Ascending aorta (tissue), 2 donors: ENCODE data around the gene APOF. TPM values are rescaled to one million over a fixed set of nuclear protein-coding genes. Genes with fewer than 3 reads are reported as not detected.
"Not testable (repeated sequence)": the region's sequence is repeated elsewhere in the genome, so short reads cannot be mapped to it uniquely, and the experiment has no call there.

Source experiments
- DNase-seq, 2 donors: peaks; one replicate each; pipeline ENCODE4 v3.0.0-alpha.2; 2019; ENCODE audit warnings: low spot score in 2 of 2
- H3K27ac ChIP-seq, 2 donors: fragments of 200-600 bp; sonication (generic); one replicate each; pipeline ENCODE4 v1.5.1; 2016 to 2017; ENCODE audit warnings: mild to moderate bottlenecking in 1 of 2
- H3K27me3 ChIP-seq: fragments of 200-600 bp; sonication (generic); one replicate; pipeline ENCODE4 v1.5.1; 2017
- H3K36me3 ChIP-seq, 2 donors: fragments of 200-600 bp; sonication (generic); one replicate each; pipeline ENCODE4 v1.5.1; 2016
- H3K4me1 ChIP-seq, 2 donors: fragments of 200-600 bp; sonication (generic); one replicate each; pipeline ENCODE4 v1.5.1; 2016 to 2017; ENCODE audit warnings: mild to moderate bottlenecking in 1 of 2
- H3K4me3 ChIP-seq, 2 donors: fragments of 200-600 bp; sonication (generic); one replicate each; pipeline ENCODE4 v1.5.1; 2016 to 2017; ENCODE audit warnings: mild to moderate bottlenecking in 1 of 2
- H3K9me3 ChIP-seq, 2 donors: fragments of 200-600 bp; sonication (generic); one replicate each; pipeline ENCODE4 v1.5.1; 2016
- intact Hi-C: fragments of 100-400 bp; cut with DNase I; formaldehyde crosslinking; loops from one replicate; pipeline ENCODE4 v1.15.1; 2023
- total RNA-seq: library from RNA; depleted of rRNA; stranded (reverse); fragments of >200 nt; gene quantifications from one replicate; pipeline ENCODE4 v1.1.0, GENCODE V29; 2016
- TF ChIP-seq, protein P1 (sequence below), 3 experiments: fragments of 200-600 bp in 2 of 3; fragments of 450-650 bp in 1 of 3; sonication (generic) in 2 of 3; IDR thresholded peaks; one replicate each; pipeline ENCODE4 v1.5.1; 2016 to 2019; ENCODE audit warnings: antibody characterized with exemption in 3 of 3, mild to moderate bottlenecking in 1 of 3, moderate library complexity in 1 of 3

The APOF gene
- total RNA-seq, 1 donor from 2014 or later: not detected

DNA sequence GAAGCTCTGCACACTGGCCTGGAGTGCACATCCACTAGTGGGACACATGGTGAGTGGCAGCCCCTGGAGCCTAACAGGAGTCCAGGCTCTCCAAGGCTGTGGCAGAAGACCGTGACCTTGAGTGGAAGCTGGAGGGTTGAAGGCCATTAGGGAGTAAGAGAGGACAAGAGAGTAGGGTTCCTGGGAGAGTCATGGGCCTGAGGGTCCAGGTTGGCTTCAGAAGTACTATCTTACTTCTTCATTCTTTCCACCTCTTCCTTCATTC lies 23.6 kb downstream of the APOF start:
- no peak for DNase-seq
- Histone ChIP-seq H3K27ac (no peak overlapping the region), H3K27me3 (no peaks in the 10 kb centered on the region), H3K36me3 (peaks cover 11 to 27% of the 10 kb centered on the region in 2 donors), H3K4me1 (peaks cover 0 to 3% of the 10 kb centered on the region in 2 donors), H3K4me3 (no peak overlapping the region), H3K9me3 (no peaks in the 10 kb centered on the region)
- intact Hi-C loops: no loop called here
- TF ChIP-seq, protein P1, sequence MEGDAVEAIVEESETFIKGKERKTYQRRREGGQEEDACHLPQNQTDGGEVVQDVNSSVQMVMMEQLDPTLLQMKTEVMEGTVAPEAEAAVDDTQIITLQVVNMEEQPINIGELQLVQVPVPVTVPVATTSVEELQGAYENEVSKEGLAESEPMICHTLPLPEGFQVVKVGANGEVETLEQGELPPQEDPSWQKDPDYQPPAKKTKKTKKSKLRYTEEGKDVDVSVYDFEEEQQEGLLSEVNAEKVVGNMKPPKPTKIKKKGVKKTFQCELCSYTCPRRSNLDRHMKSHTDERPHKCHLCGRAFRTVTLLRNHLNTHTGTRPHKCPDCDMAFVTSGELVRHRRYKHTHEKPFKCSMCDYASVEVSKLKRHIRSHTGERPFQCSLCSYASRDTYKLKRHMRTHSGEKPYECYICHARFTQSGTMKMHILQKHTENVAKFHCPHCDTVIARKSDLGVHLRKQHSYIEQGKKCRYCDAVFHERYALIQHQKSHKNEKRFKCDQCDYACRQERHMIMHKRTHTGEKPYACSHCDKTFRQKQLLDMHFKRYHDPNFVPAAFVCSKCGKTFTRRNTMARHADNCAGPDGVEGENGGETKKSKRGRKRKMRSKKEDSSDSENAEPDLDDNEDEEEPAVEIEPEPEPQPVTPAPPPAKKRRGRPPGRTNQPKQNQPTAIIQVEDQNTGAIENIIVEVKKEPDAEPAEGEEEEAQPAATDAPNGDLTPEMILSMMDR (IDR thresholded peaks at IDR 0.05): no peak

DNA sequence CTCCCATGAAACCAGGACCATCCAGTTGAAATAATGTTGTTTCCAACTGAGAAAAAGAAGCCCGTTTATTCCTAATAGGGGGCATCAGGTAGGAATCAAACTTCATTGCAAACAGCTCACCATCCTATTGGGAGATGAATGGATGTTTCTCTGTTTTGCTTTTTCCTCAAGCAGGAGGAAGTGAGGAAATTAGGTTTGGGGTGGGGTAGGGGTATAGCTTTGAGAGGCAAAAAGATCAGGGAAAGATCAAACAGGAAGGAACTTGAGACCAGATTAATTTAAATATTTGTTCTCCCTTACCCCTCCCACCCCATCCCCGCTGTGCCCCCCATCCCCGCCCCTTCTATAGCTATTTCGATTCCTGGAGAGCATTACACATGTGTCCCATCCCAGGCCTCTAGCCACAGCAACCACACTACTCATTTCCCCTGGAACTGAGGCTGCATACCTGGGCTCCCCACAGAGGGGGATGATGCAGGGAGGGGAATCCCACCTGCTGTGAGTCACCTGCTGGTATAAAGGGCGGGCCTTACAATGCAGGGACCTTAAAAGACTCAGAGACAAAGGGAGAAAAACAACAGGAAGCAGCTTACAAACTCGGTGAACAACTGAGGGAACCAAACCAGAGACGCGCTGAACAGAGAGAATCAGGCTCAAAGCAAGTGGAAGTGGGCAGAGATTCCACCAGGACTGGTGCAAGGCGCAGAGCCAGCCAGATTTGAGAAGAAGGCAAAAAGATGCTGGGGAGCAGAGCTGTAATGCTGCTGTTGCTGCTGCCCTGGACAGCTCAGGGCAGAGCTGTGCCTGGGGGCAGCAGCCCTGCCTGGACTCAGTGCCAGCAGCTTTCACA lies 24.1 kb downstream of the APOF start, which contains the start of gene IL23A:
TSS of gene IL23A (plus strand) at position 577 of the 850 bp plus-strand sequence. CDS start at position 738, 161 bp downstream.
- intact Hi-C loops: no loop called here
- H3K36me3 ChIP-seq: peaks cover 5 to 22% of the 10 kb centered on the region in 2 donors
- TF ChIP-seq, protein P1 (IDR thresholded peaks at IDR 0.05): no peak
- DNase-seq: no peak
- peaks cover 0 to 3% of the 10 kb centered on the region in 2 donors for H3K4me1 ChIP-seq
- H3K4me3 ChIP-seq: no peak within 1 kb of the TSS
- H3K9me3 ChIP-seq: no peaks in the 10 kb centered on the region
- no peaks in the 10 kb centered on the region for H3K27me3 ChIP-seq
- H3K27ac ChIP-seq: no peak within 1 kb of the TSS

DNA sequence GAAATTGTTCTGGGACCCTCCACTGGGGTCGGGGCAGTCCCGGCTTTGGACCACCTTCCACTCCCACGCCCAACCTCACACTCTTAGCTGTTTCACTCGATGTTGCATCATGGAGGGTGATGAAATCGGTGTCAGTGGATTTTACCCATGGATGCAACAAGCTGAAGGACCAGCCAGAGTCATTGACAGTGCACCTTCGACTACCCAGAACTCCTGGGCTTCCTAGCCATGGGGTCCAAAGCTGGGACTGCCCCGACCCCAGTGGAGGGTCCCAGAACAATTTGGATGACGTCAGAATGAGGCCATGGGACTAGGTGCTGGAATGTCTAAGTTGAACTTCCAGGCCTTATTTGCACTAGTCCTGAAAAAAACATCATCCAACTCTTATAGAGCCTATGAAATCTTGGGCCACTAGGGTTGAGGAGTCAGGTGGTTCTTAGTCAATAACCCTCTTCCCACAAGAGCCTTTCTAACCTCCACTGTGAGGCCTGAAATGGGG lies 24.9 kb downstream of the APOF start:
- H3K9me3 ChIP-seq: no peaks in the 10 kb centered on the region
- TF ChIP-seq, protein P1 (IDR thresholded peaks at IDR 0.05): no peak
- no peak overlapping the region for H3K27ac ChIP-seq
- intact Hi-C loops: no loop called here
- peaks cover 2 to 6% of the 10 kb centered on the region in 2 donors for H3K4me1 ChIP-seq
- no peaks in the 10 kb centered on the region for H3K27me3 ChIP-seq
- peaks cover 0 to 14% of the 10 kb centered on the region in 2 donors for H3K36me3 ChIP-seq
- no peak overlapping the region for H3K4me3 ChIP-seq
- DNase-seq: no peak

DNA sequence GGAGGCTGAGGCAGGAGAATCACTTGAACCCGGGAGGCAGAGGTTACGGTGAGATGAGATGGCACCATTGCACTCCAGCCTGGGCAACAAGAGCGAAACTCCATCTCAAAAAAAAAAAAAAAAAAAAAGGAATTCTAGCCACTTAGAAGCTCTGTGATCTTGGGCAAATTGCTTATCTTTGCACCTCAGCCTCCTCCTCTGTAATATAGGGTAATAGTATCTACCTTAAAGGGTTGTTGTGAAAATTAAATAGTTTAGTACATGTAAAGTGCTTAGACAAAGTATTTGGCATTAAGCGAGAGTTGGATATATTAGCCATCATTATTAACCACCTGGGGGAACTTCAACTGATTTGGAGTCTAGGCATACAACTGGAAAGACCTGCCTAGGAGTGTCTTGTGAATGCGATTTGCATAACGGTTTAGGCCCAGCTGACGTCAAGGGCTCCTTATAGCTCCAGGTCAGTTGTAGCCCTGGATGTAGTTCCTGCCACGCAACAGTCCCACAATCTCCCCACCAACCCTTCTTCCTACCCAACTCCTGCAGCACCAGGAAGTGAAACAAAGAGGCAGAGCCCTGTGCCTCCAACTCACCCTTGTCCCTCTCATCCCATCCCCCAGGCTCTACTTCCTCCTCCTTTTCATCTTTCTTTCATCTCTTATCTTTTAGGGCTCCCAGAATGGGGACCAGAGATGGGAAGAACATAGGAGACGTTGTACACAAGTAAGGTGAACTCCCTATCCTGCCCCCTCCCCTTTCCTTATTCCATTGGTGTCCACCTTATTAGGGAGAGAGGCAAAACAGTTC lies 26.1 kb downstream of the APOF start:
- Histone ChIP-seq H3K9me3 (no peaks in the 10 kb centered on the region), H3K27me3 (no peaks in the 10 kb centered on the region), H3K27ac (no peak overlapping the region), H3K4me3 (no peak overlapping the region), H3K36me3 (peaks cover 0 to 4% of the 10 kb centered on the region in 2 donors), H3K4me1 (peaks cover 3 to 6% of the 10 kb centered on the region in 2 donors)
- intact Hi-C loops: no loop called here
- no peak for DNase-seq
- TF ChIP-seq, protein P1 (IDR thresholded peaks at IDR 0.05): no peak

DNA sequence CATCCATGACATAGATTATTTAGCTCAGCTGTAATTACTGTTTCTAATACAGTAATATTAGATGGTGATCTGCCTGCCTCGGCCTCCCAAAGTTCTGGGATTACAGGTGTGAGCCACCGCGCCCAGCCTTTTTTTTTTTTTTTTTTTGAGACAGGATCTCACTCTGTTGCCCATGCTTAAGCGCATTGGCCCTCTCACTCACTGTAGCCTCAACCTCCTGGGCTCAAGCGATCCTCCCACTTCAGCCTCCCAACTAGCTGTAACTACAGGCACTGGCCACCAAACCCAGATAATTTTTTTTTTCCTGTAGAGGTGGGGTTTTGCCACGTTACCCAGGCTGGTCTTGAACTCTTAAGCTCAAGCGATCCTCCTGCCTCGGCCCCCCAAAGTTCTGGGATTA lies 27.1 kb downstream of the APOF start:
- H3K9me3 ChIP-seq, H3K36me3 ChIP-seq, H3K27me3 ChIP-seq, DNase-seq, H3K27ac ChIP-seq, H3K4me3 ChIP-seq, intact Hi-C loops, H3K4me1 ChIP-seq: not testable (repeated sequence)

DNA sequence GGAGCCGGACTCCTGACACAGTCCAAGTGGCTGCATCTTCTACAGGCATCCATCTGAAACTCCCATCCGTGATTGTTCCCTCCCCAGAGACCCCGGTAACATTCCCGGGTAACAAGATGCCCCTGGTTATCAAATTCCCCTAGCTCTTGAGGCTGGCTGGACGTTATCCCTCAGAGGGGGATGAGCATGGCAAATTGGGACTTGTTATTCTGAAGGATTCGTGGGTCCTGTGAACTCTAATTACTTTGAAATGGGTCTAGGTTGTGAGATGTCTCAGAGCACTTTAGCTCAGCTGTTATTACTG lies 28.2 kb downstream of the APOF start:
- no peak for DNase-seq
- Histone ChIP-seq H3K4me3 (peak overlapping the region; percentile 62 to 67), H3K9me3 (no peaks in the 10 kb centered on the region), H3K27me3 (no peaks in the 10 kb centered on the region), H3K27ac (peak overlapping the region; percentile 94 to 99), H3K36me3 (no peaks in the 10 kb centered on the region), H3K4me1 (peaks cover 3 to 6% of the 10 kb centered on the region in 2 donors)
- TF ChIP-seq, protein P1 (IDR thresholded peaks at IDR 0.05): no peak
- intact Hi-C loops: loop anchor here (1.0 kb wide), 1 partner anchor 26 kb away; the partner anchor contains the start of gene STAT2
